ENCODE results near the gene FGF11. TPM values are rescaled to one million over a fixed set of nuclear protein-coding genes. Genes with fewer than 3 reads are reported as not detected.

FGF11 gene
- polyA plus RNA-seq, 2 of the 4 experiments (the other 2 are of a cell fraction) = 1.4 to 1.8 TPM

- no peak for DNase-seq (ENCODE audit: low read depth in 1 of 2, low spot score in 1 of 2)
- WGBS (ENCODE audit: missing lambda C conversion rate) = 76% methylated on average over 18 of the region's 18 CpGs
- CTCF ChIA-PET = interaction anchor here (1.2 to 3.3 kb wide), 4 partner anchors 13 to 63 kb away, joined by 3 to 18 read pairs (median 6); partner anchors contain the start of gene TMEM95
- POLR2A ChIA-PET = no interaction called here
- no peak for FAIRE-seq
- ATAC-seq = no peak
- no peak overlapping the region for H3K27ac ChIP-seq
- no peaks in the 10 kb centered on the region for H3K9me3 ChIP-seq
- no peak overlapping the region for H3K4me2 ChIP-seq
- no peak overlapping the region for H3K4me3 ChIP-seq
- TF ChIP-seq KDM1A (IDR thresholded peaks at IDR 0.05; ENCODE audit: low read depth) = no peak
- TF ChIP-seq NPAS2 (CRISPR knock-in tag; IDR thresholded peaks at IDR 0.05; ENCODE audit: borderline replicate concordance) = no peak
- TF ChIP-seq, protein P1, sequence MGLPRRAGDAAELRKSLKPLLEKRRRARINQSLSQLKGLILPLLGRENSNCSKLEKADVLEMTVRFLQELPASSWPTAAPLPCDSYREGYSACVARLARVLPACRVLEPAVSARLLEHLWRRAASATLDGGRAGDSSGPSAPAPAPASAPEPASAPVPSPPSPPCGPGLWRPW (IDR thresholded peaks at IDR 0.05) = no peak
- no peak for TF ChIP-seq EHMT2 (IDR thresholded peaks at IDR 0.05; ENCODE audit: low read depth)
- TF ChIP-seq SREBF2 (IDR thresholded peaks at IDR 0.05) = no peak
- TF ChIP-seq CHD2 (IDR thresholded peaks at IDR 0.05; ENCODE audit: low read length, partially characterized antibody) = no peak
- no peak for TF ChIP-seq REST (IDR thresholded peaks at IDR 0.05)
- no peak for TF ChIP-seq FOSL2 (IDR thresholded peaks at IDR 0.05)
- no peak for TF ChIP-seq FOSL2 (CRISPR knock-in tag; IDR thresholded peaks at IDR 0.05)
- TF ChIP-seq RFX5 (IDR thresholded peaks at IDR 0.05) = no peak
- TF ChIP-seq CTCF (IDR thresholded peaks at IDR 0.05) = no peak
- no peak for TF ChIP-seq EP300 (IDR thresholded peaks at IDR 0.05)
- TF ChIP-seq GATA3 (IDR thresholded peaks at IDR 0.05; ENCODE audit: borderline replicate concordance) = no peak
- 0 out of 3 replicates have a peak, but pooled peaks cover under 1% of the 10 kb centered on the region for H3K4me1 ChIP-seq
Measured at GRCh38 chr17:7418472-7419152, 20.7 kb upstream of the FGF11 start.

DNA sequence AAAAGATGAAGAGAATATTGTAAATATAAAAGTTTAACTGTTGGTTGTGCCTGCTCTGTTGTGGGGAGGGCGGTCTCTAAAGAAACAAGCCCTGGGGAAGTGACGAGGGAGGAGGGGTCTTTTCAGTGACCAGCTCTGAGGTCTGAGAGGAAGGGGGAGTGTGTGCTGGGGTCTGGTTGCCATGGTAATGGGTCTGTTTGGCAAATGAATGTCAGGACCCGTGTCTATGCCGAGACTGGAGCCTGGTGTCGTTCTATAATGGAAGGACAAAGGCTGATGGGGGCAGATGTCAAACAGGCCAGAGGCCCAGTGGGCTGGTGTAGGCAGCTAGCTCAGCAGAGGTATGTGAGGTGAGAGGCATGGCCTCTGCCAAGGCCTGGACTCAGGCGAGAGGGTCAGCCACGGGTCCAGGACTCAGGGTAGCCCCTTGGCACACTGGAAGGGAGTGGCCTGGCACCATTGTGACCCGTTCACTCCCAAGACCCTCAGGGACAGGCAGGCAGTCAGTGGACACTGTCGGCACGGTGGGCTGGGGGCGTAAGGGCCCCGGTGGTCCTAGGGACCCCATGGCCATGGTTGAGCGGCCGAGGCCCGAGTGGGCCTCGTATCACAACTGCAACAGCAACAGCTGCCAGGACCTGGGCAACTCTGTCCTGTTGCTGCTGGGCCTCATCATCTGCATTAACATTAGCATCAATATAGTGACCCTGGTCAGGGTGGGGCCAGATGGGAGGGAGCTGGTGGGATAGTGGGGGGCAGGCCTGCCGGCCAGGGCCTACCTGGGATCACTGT lies 19.3 kb upstream of the FGF11 start, which contains the start of gene SPEM1:
Gene SPEM1 (plus strand): TSS at position 506 of the 792 bp plus-strand sequence. CDS start 61 bp downstream, at position 567.
- ATAC-seq (0 out of 6 replicates have a peak, but pooled peaks of 1 of the 2 experiments have one; percentile 9), FAIRE-seq (no peak), DNase-seq (ENCODE audit: low read depth in 1 of 2, low spot score in 1 of 2) (no peak)
- Histone ChIP-seq H3K27ac (no peak within 1 kb of the TSS), H3K4me1 (no peaks in the 10 kb centered on the region), H3K9me3 (no peaks in the 10 kb centered on the region), H3K4me2 (no peak within 1 kb of the TSS), H3K4me3 (no peak within 1 kb of the TSS)
- POLR2A ChIA-PET = interaction anchor here (0.6 to 1.4 kb wide), 3 partner anchors 10 to 64 kb away, joined by 3 read pairs; partner anchors contain the start of genes FGF11 and POLR2A
- WGBS (ENCODE audit: missing lambda C conversion rate) = 70% methylated on average over 15 of the region's 17 CpGs
- CTCF ChIA-PET = interaction anchor here (1.2 to 3.3 kb wide), 10 partner anchors 9 to 141 kb away, joined by 3 to 18 read pairs (median 6); partner anchors contain the start of genes SENP3 and TMEM95
- TF ChIP-seq ZFP36 (IDR thresholded peaks at IDR 0.05; ENCODE audit: borderline replicate concordance, partially characterized antibody) (no peak), BHLHE40 (IDR thresholded peaks at IDR 0.05; ENCODE audit: low read depth, low read length) (no peak), HEYL (CRISPR knock-in tag; IDR thresholded peaks at IDR 0.05) (no peak), SMC3 (IDR thresholded peaks at IDR 0.05) (no peak), CBX8 (IDR thresholded peaks at IDR 0.05) (no peak), ELK1 (IDR thresholded peaks at IDR 0.05; ENCODE audit: low read depth, low read length) (no peak), CBX2 (IDR thresholded peaks at IDR 0.05; ENCODE audit: borderline replicate concordance, low read depth) (no peak), CEBPB (IDR thresholded peaks at IDR 0.05) (no peak), HDAC2 (IDR thresholded peaks at IDR 0.05) (no peak), HOXB5 (CRISPR knock-in tag; IDR thresholded peaks at IDR 0.05) (no peak), EHF (CRISPR knock-in tag; IDR thresholded peaks at IDR 0.05) (no peak), CHD4 (IDR thresholded peaks at IDR 0.05; ENCODE audit: borderline replicate concordance) (no peak), RARB (CRISPR knock-in tag; IDR thresholded peaks at IDR 0.05) (no peak), ZC3H11A (IDR thresholded peaks at IDR 0.05) (no peak), MYC (IDR thresholded peaks at IDR 0.05; ENCODE audit: borderline replicate concordance, low read length) (no peak), RAD21 (conservative IDR thresholded peaks at IDR 0.05 in 1 of 2, IDR thresholded peaks at IDR 0.05 in 1 of 2) (no peak), KDM1A (IDR thresholded peaks at IDR 0.05; ENCODE audit: low read depth) (no peak)
- TF ChIP-seq, protein P2, sequence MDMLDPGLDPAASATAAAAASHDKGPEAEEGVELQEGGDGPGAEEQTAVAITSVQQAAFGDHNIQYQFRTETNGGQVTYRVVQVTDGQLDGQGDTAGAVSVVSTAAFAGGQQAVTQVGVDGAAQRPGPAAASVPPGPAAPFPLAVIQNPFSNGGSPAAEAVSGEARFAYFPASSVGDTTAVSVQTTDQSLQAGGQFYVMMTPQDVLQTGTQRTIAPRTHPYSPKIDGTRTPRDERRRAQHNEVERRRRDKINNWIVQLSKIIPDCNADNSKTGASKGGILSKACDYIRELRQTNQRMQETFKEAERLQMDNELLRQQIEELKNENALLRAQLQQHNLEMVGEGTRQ (IDR thresholded peaks at IDR 0.05) = no peak
